Measurements from ENCODE around the gene OR10A4. TPM values are rescaled to one million over a fixed set of nuclear protein-coding genes. Genes with fewer than 3 reads are reported as not detected.
"Not testable (repeated sequence)": the region's sequence is repeated elsewhere in the genome, so short reads cannot be mapped to it uniquely, and the experiment has no call there.

The OR10A4 gene
- total RNA-seq, 1 experiment from 2014 or later, result not detected

DNA sequence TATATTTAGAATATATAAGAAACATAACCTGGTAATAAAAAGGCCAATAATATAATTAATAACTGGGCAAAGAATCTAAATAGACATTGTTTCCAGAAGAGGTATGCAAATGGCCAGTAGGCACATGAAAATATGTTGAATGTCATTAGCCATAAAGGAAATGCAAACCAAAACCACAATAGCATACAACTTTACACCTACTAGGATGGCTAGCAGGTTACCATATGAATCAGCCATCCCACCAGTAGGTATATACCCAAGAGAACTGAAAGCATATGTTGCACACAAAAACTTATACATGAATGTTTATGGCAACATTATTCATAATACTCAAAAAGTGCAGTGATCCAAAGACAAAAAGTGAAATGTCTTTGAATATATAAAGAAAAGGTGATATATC lies 18.6 kb downstream of the OR10A4 start:
- TF ChIP-seq CTCF (IDR thresholded peaks at IDR 0.05; ENCODE audit: insufficient read depth in 1 of 2, low read depth in 1 of 2, low read length in 1 of 2, severe bottlenecking in 1 of 2, unreplicated experiment in 1 of 2), result no peak

DNA sequence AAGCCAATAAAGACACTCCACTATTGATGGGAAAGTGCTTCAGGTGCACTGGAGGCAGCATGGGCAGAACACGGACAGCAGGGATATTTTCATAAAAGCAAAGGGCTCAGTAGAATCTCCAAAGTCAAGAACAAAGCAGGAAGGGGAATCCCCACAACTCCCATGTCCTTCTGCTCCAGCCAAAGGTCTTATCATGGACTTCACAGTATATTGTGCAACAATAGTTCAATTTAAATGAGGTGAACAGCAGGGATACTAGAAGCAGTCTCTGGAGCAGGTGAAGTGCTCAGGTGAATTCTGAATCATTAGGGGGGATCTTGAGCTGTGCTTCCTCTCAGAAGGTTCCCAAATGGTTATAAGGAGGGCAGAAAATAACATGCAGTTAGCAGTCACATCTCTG lies 22.5 kb downstream of the OR10A4 start:
- Mint-ChIP-seq H3K9me3 (ENCODE audit: unreplicated experiment) (no peaks in the 10 kb centered on the region), H3K36me3 (ENCODE audit: insufficient read depth, unreplicated experiment) (no peaks in the 10 kb centered on the region), H3K27me3 (ENCODE audit: insufficient read depth, unreplicated experiment) (peaks cover 2% of the 10 kb centered on the region), H3K27ac (ENCODE audit: unreplicated experiment) (no peak overlapping the region), H3K4me1 (ENCODE audit: low read depth, unreplicated experiment) (no peaks in the 10 kb centered on the region), H3K4me3 (ENCODE audit: unreplicated experiment) (no peak overlapping the region)
- BruUV-seq (replicated peaks), result no TSS peak
- TF ChIP-seq CTCF (IDR thresholded peaks at IDR 0.05; ENCODE audit: insufficient read depth in 1 of 2, low read depth in 1 of 2, low read length in 1 of 2, severe bottlenecking in 1 of 2, unreplicated experiment in 1 of 2), result no peak
- intact Hi-C loops (cut with micrococcal nuclease; ENCODE audit: unreplicated experiment), result no loop called here
- CTCF ChIA-PET, result no interaction called here
- no peak for DNase-seq
- POLR2A ChIA-PET, result no interaction called here
- H3K4me1 ChIP-seq, result no peaks in the 10 kb centered on the region; the same call in 1 of the 2 replicates
- no peaks in the 10 kb centered on the region for H3K36me3 ChIP-seq (ENCODE audit: control insufficient read depth, insufficient read depth, low read length)
- H3K4me3 ChIP-seq (ENCODE audit: low read depth, low read length), result no peak overlapping the region
- H3K9me3 ChIP-seq, result no peaks in the 10 kb centered on the region
- H3K27me3 ChIP-seq (replicated peaks; ENCODE audit: control insufficient read depth, insufficient read depth, low read length), result no peaks in the 10 kb centered on the region

More for the DNA sequence above, 18.6 kb downstream of the OR10A4 start:
- no peak for DNase-seq
- no TSS peak for BruUV-seq (replicated peaks)
- H3K27me3 ChIP-seq (replicated peaks; ENCODE audit: control insufficient read depth, insufficient read depth, low read length), result no peaks in the 10 kb centered on the region
- H3K27me3 Mint-ChIP-seq (ENCODE audit: insufficient read depth, unreplicated experiment), result peaks cover 11% of the 10 kb centered on the region
- no peaks in the 10 kb centered on the region for H3K4me1 ChIP-seq
- ChIA-PET CTCF (no interaction called here), POLR2A (no interaction called here)
- no peaks in the 10 kb centered on the region for H3K9me3 Mint-ChIP-seq (ENCODE audit: unreplicated experiment)
- no peak overlapping the region for H3K4me3 Mint-ChIP-seq (ENCODE audit: unreplicated experiment)
- no peaks in the 10 kb centered on the region for H3K36me3 Mint-ChIP-seq (ENCODE audit: insufficient read depth, unreplicated experiment)
- intact Hi-C loops (cut with micrococcal nuclease; ENCODE audit: unreplicated experiment), result no loop called here
- no peak overlapping the region for H3K4me3 ChIP-seq (ENCODE audit: low read depth, low read length)
- H3K9me3 ChIP-seq, result no peaks in the 10 kb centered on the region
- H3K36me3 ChIP-seq (ENCODE audit: control insufficient read depth, insufficient read depth, low read length), result no peaks in the 10 kb centered on the region
- H3K4me1 Mint-ChIP-seq (ENCODE audit: low read depth, unreplicated experiment), result no peaks in the 10 kb centered on the region
- no peak overlapping the region for H3K27ac Mint-ChIP-seq (ENCODE audit: unreplicated experiment)

- Mint-ChIP-seq H3K27me3 (ENCODE audit: insufficient read depth, unreplicated experiment) (peaks cover 2% of the 10 kb centered on the region), H3K27ac (ENCODE audit: unreplicated experiment) (no peak overlapping the region), H3K9me3 (ENCODE audit: unreplicated experiment) (no peaks in the 10 kb centered on the region), H3K4me1 (ENCODE audit: low read depth, unreplicated experiment) (no peaks in the 10 kb centered on the region), H3K4me3 (ENCODE audit: unreplicated experiment) (no peak overlapping the region), H3K36me3 (ENCODE audit: insufficient read depth, unreplicated experiment) (no peaks in the 10 kb centered on the region)
- Histone ChIP-seq H3K9me3 (no peaks in the 10 kb centered on the region), H3K27me3 (replicated peaks; ENCODE audit: control insufficient read depth, insufficient read depth, low read length) (no peaks in the 10 kb centered on the region), H3K36me3 (ENCODE audit: control insufficient read depth, insufficient read depth, low read length) (no peaks in the 10 kb centered on the region), H3K4me1 (no peaks in the 10 kb centered on the region; the same call in 1 of the 2 replicates), H3K4me3 (ENCODE audit: low read depth, low read length) (no peak overlapping the region)
- ChIA-PET CTCF (interaction anchor here (0.8 kb wide), 1 partner anchor 88 kb away, joined by 3 read pairs; no protein-coding TSS in a partner anchor), POLR2A (no interaction called here)
- intact Hi-C loops (cut with micrococcal nuclease; ENCODE audit: unreplicated experiment), result no loop called here
- TF ChIP-seq CTCF (IDR thresholded peaks at IDR 0.05; ENCODE audit: insufficient read depth in 1 of 2, low read depth in 1 of 2, low read length in 1 of 2, severe bottlenecking in 1 of 2, unreplicated experiment in 1 of 2), result no peak
- DNase-seq, result no peak
- no TSS peak for BruUV-seq (replicated peaks)
These were observed 24.0 kb downstream of the OR10A4 start for GRCh38 chr11:6900327-6900999.

GRCh38 chr11:6904804-6905203 lies 28.4 kb downstream of the OR10A4 start:
- H3K9me3 Mint-ChIP-seq (ENCODE audit: unreplicated experiment); H3K36me3 Mint-ChIP-seq (ENCODE audit: insufficient read depth, unreplicated experiment); BruUV-seq (replicated peaks); intact Hi-C loops (cut with micrococcal nuclease; ENCODE audit: unreplicated experiment); H3K36me3 ChIP-seq (ENCODE audit: control insufficient read depth, insufficient read depth, low read length); H3K4me3 Mint-ChIP-seq (ENCODE audit: unreplicated experiment); H3K4me1 ChIP-seq; DNase-seq; H3K27me3 Mint-ChIP-seq (ENCODE audit: insufficient read depth, unreplicated experiment); H3K27ac Mint-ChIP-seq (ENCODE audit: unreplicated experiment); H3K9me3 ChIP-seq; H3K4me3 ChIP-seq (ENCODE audit: low read depth, low read length); POLR2A ChIA-PET; CTCF ChIA-PET; H3K27me3 ChIP-seq (replicated peaks; ENCODE audit: control insufficient read depth, insufficient read depth, low read length); H3K4me1 Mint-ChIP-seq (ENCODE audit: low read depth, unreplicated experiment): not testable (repeated sequence)
